SK-N-SH treated with all-trans-retinoic acid at 6 μM for 48 hours (cell line): ENCODE results near the gene CD163L1.

ENCODE experiments used
- ARNTL ChIP-seq: fragments of 450-650 bp; formaldehyde crosslinking; IDR thresholded peaks from 2 replicates; pipeline ENCODE4 v1.5.0; 2020; ENCODE audit warnings: low read depth, mild to moderate bottlenecking, moderate library complexity, borderline replicate concordance
- CSDC2 ChIP-seq: fragments of 250-450 bp; sonication (Bioruptor Pico); IDR thresholded peaks from 2 replicates; pipeline ENCODE4 v1.5.0; 2020; ENCODE audit warnings: mild to moderate bottlenecking, moderate library complexity
- ISL1 ChIP-seq: fragments of 250-450 bp; sonication (Bioruptor Pico); IDR thresholded peaks from 2 replicates; pipeline ENCODE4 v2.1.2; 2022; ENCODE audit warnings: mild to moderate bottlenecking, moderate library complexity
- PATZ1 ChIP-seq: fragments of 250-450 bp; sonication (Bioruptor Pico); IDR thresholded peaks from 2 replicates; pipeline ENCODE4 v1.8.0; 2020; ENCODE audit warnings: mild to moderate bottlenecking, moderate library complexity, borderline replicate concordance
- TCF4 ChIP-seq: fragments of 250-450 bp; sonication (Bioruptor Pico); IDR thresholded peaks from 2 replicates; pipeline ENCODE4 v1.8.0; 2021; ENCODE audit warnings: mild to moderate bottlenecking, moderate library complexity, borderline replicate concordance
- TSHZ2 ChIP-seq: fragments of 250-450 bp; sonication (Bioruptor Pico); IDR thresholded peaks from 2 replicates; pipeline ENCODE4 v1.5.0; 2020; ENCODE audit warnings: mild to moderate bottlenecking, moderate library complexity
- ZC3H10 ChIP-seq: fragments of 250-450 bp; sonication (Bioruptor Pico); IDR thresholded peaks from 2 replicates; pipeline ENCODE4 v1.5.1; 2021; ENCODE audit warnings: mild to moderate bottlenecking, moderate library complexity
- ZFP3 ChIP-seq: fragments of 250-450 bp; sonication (Bioruptor Pico); IDR thresholded peaks from 2 replicates; pipeline ENCODE4 v1.5.0; 2020; ENCODE audit warnings: mild to moderate bottlenecking, moderate library complexity
- ZFP30 ChIP-seq: fragments of 450-650 bp; formaldehyde crosslinking; IDR thresholded peaks from 2 replicates; pipeline ENCODE4 v1.5.0; 2022; ENCODE audit warnings: mild to moderate bottlenecking, moderate library complexity
- ZNF8 ChIP-seq: fragments of 450-650 bp; formaldehyde crosslinking; IDR thresholded peaks from 2 replicates; pipeline ENCODE4 v1.5.0; 2020; ENCODE audit warnings: mild to moderate bottlenecking, moderate library complexity

GRCh38 chr12:7460375-7461259 lies 16.7 kb upstream of the CD163L1 start:
- no peak for TF ChIP-seq ZFP30 (CRISPR knock-in tag)
- no peak for TF ChIP-seq ISL1 (CRISPR knock-in tag)
- TF ChIP-seq TSHZ2 (CRISPR knock-in tag) = no peak
- TF ChIP-seq ZC3H10 = no peak
- no peak for TF ChIP-seq CSDC2 (CRISPR knock-in tag)
- no peak for TF ChIP-seq ZFP3 (CRISPR knock-in tag)
- TF ChIP-seq ZNF8 = no peak
- no peak for TF ChIP-seq PATZ1 (CRISPR knock-in tag)
- no peak for TF ChIP-seq ARNTL
- TF ChIP-seq TCF4 (CRISPR knock-in tag) = no peak
